Measurements from ENCODE around the gene SEMA3A.

DNA sequence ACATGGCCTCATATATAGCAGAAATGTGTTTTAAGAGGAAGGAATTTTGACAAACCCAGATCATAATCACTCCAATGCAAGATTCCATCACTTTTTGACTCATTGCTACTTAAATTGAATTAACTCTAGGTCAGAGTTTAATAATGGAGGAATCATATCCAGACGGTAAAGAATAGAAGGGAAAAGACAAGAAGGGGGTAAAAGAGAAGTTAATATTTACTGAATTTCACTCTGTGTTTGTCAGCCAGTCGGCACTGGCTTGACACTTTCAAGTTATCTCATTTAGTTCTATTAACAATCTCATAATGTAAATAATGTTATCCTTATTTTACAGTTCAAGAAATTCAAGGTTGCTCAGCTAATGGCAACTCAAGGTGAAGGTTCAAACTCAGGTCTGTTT, 147.5 kb downstream of the SEMA3A start:
- TF ChIP-seq, protein P1, sequence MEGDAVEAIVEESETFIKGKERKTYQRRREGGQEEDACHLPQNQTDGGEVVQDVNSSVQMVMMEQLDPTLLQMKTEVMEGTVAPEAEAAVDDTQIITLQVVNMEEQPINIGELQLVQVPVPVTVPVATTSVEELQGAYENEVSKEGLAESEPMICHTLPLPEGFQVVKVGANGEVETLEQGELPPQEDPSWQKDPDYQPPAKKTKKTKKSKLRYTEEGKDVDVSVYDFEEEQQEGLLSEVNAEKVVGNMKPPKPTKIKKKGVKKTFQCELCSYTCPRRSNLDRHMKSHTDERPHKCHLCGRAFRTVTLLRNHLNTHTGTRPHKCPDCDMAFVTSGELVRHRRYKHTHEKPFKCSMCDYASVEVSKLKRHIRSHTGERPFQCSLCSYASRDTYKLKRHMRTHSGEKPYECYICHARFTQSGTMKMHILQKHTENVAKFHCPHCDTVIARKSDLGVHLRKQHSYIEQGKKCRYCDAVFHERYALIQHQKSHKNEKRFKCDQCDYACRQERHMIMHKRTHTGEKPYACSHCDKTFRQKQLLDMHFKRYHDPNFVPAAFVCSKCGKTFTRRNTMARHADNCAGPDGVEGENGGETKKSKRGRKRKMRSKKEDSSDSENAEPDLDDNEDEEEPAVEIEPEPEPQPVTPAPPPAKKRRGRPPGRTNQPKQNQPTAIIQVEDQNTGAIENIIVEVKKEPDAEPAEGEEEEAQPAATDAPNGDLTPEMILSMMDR (conservative IDR thresholded peaks at IDR 0.05 in 1 of 2, IDR thresholded peaks at IDR 0.05 in 1 of 2; ENCODE audit: low read depth in 1 of 2, low read length in 2 of 2): no peak
- TF ChIP-seq EZH2 (IDR thresholded peaks at IDR 0.05; ENCODE audit: low read length, missing control alignments): no peak
